HG02759 (cell line): Measurements from ENCODE around the gene TCF23.
"Not testable (repeated sequence)": the region's sequence is repeated elsewhere in the genome, so short reads cannot be mapped to it uniquely, and the experiment has no call there.

Experiments used
- ATAC-seq: cut with Tn5 transposase; IDR thresholded peaks from one replicate; pipeline ENCODE4 v1.9.1; 2021; ENCODE audit warnings: mild to moderate bottlenecking, moderate library complexity; ENCODE audit not compliant: unreplicated experiment

Gene TCF23

DNA sequence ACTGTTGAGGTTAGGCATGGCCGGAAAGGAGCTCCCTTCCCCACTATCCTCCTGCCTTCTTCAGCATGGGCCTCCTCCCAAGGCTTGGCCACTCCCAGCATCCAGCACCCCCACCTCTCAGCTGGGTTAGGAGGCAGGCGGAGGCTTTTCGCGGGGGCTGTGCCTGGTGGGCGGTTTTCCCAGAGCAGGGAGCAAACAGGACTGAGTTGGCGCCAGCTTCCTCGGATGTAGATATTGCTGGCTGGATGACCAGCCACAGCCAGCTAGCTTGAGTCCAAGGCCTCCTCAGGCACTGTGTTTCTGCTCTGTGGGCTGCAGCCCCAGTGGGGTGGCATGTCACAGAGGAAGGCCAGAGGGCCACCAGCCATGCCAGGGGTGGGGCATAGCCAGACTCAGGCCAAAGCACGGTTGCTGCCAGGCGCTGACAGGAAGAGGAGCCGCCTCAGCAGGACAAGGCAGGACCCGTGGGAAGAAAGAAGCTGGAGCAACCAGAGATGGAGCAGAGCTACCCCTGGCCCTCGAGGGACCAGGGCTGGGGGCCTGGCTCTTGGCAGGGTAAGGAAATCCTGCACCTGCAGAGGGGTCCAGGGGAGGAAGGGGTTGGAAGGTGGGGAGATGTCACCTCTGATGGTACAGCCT, at the start of gene TCF23:
TSS of gene TCF23 (plus strand) at position 204 of the 639 bp plus-strand sequence. CDS start at position 334, 130 bp downstream.
- ATAC-seq: no peak

DNA sequence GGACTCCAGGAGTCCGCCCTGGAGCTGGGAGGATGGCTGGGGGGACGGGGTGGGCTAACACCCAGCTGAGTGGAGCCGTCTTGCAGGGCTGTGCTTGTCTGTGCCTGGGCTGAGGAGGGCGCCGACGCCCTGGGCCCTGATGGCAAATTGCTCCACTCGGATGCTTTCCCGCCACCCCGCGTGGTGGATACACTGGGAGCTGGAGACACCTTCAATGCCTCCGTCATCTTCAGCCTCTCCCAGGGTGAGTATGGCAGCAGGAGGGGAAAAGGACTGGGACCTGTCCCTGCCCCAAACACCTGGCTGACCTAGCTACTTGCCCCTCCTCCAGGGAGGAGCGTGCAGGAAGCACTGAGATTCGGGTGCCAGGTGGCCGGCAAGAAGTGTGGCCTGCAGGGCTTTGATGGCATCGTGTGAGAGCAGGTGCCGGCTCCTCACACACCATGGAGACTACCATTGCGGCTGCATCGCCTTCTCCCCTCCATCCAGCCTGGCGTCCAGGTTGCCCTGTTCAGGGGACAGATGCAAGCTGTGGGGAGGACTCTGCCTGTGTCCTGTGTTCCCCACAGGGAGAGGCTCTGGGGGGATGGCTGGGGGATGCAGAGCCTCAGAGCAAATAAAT, 49.4 kb upstream of the TCF23 start:
- no peak for ATAC-seq

DNA sequence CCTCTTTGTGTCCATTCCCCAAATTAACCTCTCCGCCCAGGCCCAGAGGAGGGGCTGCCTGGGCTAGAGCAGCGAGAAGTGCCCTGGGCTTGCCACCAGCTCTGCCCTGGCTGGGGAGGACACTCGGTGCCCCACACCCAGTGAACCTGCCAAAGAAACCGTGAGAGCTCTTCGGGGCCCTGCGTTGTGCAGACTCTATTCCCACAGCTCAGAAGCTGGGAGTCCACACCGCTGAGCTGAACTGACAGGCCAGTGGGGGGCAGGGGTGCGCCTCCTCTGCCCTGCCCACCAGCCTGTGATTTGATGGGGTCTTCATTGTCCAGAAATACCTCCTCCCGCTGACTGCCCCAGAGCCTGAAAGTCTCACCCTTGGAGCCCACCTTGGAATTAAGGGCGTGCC, 48.8 kb upstream of the TCF23 start:
- ATAC-seq: no peak

- no peak for ATAC-seq
These were observed 46.5 kb upstream of the TCF23 start for GRCh38 chr2:27102329-27102728.

- ATAC-seq: no peak
These were observed 42.8 kb upstream of the TCF23 start for GRCh38 chr2:27105981-27106380.

DNA sequence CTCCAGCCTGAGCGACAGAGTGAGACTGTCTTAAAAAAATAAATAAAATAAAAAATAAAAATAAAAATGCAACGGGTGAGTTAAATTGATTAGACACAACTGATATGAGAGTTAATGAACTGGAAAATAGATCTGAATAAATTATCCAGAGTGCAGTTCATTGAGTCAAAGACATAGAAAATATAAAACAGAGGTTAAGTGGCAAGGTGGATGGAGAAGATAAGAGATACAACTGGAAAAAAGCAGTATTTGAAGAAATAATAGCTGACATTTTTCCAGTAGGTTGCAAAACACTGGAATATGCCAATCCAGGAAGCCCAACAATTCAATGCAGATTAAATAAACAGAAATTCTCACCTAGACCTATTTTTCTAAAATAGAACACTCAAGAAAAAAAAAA, 40.6 kb upstream of the TCF23 start:
- ATAC-seq: no peak

- ATAC-seq: no peak
These were observed 39.7 kb upstream of the TCF23 start for GRCh38 chr2:27109083-27109482.

DNA sequence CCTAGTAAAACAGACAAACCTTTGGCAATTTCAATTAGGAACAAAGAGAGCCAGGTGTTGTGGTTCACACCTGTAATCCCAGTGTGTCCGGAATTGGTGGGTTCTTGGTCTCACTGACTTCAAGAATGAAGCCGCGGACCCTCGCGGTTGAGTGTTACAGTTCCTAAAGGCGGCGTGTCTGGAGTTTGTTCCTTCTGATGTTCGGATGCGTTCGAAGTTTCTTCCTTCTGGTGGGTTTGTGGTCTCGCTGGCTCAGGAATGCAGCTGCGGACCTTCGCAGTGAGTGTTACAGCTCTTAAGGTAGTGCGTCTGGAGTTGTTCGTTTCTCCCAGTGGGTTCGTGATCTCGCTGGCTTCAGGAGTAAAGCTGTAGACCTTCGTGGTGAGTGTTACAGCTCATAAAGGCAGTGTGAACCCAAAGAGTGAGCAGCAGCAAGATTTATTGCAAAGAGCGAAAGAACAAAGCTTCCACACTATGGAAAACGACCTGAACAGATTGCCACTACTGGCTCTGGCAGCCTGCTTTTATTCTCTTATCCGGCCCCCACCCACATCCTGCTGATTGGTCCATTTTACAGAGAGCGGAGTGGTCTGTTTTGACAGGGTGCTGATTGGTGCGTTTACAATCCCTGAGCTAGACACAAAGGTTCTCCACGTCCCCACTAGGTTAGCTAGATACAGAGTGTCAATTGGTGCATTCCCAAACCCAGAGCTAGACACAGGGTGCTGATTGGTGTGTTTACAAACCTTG, 38.0 kb upstream of the TCF23 start:
- ATAC-seq: not testable (repeated sequence)

- ATAC-seq: not testable (repeated sequence)
These were observed 37.3 kb upstream of the TCF23 start for GRCh38 chr2:27111392-27112078.

DNA sequence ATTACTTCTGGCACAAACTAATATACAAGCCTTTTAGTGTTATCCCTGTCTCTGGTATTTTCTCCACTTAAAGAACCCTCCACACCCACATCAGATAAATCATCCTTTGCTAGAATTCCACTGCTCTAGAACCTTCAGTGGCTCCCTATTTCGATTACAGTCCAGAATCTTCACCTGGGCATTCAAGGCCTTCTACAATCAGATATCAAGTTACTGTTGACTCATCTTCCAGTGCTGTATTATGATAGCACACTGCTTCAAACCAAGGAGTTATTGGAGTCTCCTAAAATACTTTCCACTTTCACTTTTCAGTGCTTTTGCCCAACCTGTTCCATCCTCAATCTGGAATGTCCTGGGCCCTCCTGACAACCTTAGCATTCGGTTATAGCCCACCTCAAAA, 33.3 kb upstream of the TCF23 start:
- no peak for ATAC-seq

DNA sequence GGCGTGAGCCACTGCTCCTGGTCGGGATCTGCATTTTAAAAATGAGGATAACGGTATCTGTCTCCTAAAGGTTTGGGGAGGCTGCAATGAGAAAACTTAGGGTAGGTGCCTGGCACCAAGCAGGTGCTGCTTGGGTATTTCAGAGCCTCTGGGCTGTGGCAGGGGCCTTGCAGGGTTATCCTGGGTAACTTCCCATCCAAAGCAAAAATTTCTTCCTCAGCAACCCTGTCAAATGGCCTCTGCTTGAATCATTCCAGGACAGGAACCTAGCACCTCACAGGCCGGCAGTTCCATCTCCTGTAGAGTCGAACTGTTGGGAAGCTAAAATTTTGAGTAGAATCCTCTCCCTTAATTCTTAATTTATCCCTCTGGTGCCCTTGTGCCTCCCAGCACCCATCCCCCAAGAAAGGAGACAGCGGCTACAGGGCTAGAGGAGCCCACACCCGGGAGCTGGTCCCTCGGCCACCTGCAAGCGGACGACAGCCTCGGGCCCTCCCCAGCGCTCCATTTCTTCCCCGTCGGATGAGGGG, 30.7 kb upstream of the TCF23 start:
- ATAC-seq: no peak

DNA sequence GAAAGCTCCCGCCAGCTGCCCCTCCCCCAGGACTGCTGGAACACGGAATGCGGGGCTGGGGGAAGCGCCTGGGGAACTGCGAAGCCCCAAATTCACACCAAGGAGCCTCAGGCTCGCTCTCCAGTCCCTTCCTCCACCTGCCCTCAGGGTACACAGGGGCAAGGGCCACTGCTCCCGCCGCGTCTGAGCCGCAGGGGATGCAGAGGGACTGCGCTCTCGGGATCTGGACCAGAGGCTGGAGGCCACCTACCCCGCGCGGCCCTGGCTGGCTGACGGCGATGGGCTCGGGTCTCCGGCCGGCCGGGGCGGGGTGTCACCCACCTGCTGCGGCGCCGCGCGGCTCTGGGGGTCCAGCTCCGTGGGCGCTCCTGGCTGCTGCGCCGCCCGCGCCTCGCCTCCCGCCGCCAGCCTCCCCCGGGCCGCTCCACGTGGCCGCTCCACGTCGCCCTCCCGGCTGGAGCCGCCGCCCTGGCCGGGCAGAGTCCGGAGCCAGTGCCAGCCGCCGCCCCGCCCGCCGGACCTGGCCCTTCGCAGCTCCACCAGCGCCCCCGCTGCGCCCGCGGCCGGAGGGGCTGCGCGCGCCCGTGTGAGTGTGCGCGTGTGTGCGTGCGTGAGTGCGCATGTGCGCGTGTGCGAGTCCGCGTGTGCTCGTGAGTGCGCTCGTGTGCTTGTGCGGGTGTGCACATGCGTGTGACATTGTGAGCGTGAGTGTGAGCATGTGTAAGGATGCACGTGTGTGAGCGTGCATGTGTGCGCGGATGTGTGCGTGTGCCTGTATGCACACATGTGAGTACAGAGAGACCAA, 30.1 kb upstream of the TCF23 start, which contains the start of gene CGREF1:
TSS of gene CGREF1 (minus strand) at position 604 of the 805 bp plus-strand sequence. CDS start 14,762 bp downstream, outside the sequence.
- ATAC-seq: no peak

GRCh38 chr2:27119330-27119670, 29.5 kb upstream of the TCF23 start:
- ATAC-seq: not testable (repeated sequence)

DNA sequence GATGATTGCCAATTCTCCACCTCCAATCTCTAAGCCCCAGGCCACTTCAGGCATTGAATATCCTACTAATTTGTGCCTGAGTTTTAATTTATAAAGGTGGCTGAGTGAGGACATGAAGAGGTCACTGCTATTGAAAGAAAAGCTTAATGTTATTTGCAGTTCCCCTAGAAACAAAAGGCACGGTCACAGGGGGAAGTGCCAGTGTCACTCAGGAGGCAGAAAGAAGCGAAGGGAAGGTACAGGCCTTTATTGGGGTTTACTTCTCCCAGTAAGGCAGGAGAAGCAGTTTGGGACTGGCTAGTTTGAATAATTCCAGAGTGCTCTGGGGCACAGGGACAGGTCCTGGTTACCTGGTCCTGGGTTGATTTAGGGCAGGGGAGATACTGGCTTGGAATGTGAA, 26.9 kb upstream of the TCF23 start:
- ATAC-seq: no peak

- no peak for ATAC-seq
These were observed 26.0 kb upstream of the TCF23 start for GRCh38 chr2:27122791-27123190.

- ATAC-seq: no peak
These were observed 25.3 kb upstream of the TCF23 start, which contains the start of gene ABHD1 for GRCh38 chr2:27123302-27124150. TSS of gene ABHD1 (plus strand) at chr2:27123815. CDS start at chr2:27123949, 134 bp downstream.

DNA sequence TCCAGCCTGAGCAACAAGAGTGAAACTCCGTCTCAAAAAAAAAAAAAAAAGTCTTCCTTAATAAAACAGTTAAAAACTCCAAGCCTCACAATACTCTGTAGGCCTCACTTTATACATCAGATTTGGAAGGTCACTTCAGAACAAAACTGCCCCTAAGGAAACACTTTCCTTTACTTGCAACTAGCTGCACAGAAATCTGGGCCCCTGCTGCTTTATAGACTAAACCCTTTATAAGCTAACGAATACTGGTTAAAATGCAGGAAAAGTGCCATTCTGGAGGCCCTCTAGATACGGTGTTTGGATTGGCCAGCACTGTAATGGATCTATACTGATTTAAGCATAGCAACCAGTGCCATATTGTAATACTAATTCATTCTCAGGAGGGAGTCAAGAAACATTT, 23.7 kb upstream of the TCF23 start:
- ATAC-seq: no peak

- no peak for ATAC-seq
These were observed 22.5 kb upstream of the TCF23 start for GRCh38 chr2:27126252-27126710.
